Omental fat pad (tissue), 4 donors: ENCODE measurements around the gene DCAF4L1. TPM values are rescaled to one million over a fixed set of nuclear protein-coding genes. Genes with fewer than 3 reads are reported as not detected.

Experiments used
- ATAC-seq: fragments of 150-250 bp; one replicate; pipeline ENCODE4 v1.9.1; 2016; ENCODE audit warnings: mild to moderate bottlenecking, moderate library complexity; ENCODE audit not compliant: low FRiP score
- DNase-seq: peaks from one replicate; pipeline ENCODE4 v3.0.0-alpha.2; 2019; ENCODE audit warnings: low spot score
- CTCF ChIP-seq, 3 donors: fragments of 450-650 bp; IDR thresholded peaks; one replicate each; pipeline ENCODE4 v1.5.1; 2016 to 2017; ENCODE audit warnings: antibody characterized with exemption in 3 of 3, mild to moderate bottlenecking in 3 of 3, moderate library complexity in 2 of 3
- total RNA-seq, 4 donors: library from RNA; depleted of rRNA; stranded (reverse); fragments of >200 nt; gene quantifications; one replicate each; pipeline ENCODE4 v1.1.0, GENCODE V29; 2016

Gene DCAF4L1
- total RNA-seq, 4 donors from 2014 or later = 0.28 to 0.47 (median 0.34) TPM

GRCh38 chr4:41998019-41998418 is 16.5 kb downstream of the DCAF4L1 start:
- no peak for TF ChIP-seq CTCF (IDR thresholded peaks at IDR 0.05)
- ATAC-seq = no peak

GRCh38 chr4:41999321-41999720 is 17.8 kb downstream of the DCAF4L1 start:
- ATAC-seq (no peak), DNase-seq (no peak)
- TF ChIP-seq CTCF (IDR thresholded peaks at IDR 0.05) = no peak

More at GRCh38 chr4:41998019-41998418, 16.5 kb downstream of the DCAF4L1 start:
- DNase-seq = no peak

GRCh38 chr4:42008011-42008786 is 26.6 kb downstream of the DCAF4L1 start:
- DNase-seq = no peak
- no peak for TF ChIP-seq CTCF (IDR thresholded peaks at IDR 0.05)
- no peak for ATAC-seq

DNA sequence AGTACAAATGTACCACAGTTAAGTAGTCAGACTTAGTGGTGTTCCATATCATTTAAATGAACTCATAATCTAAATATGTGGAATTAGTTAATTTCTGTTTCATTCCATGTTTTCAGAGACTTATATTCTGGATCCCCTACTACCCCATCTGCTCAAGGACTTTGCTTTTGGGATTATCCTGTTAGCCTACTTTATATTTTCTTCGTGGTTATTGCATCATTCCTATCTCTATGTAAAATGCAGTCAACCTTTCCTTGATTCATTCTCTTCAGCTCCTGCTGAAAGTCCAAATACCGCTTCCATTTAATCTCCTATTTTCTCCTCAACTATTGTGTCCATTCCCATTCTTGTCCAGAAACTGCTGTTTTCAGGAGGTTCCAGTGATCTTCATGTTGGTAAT is 33.9 kb downstream of the DCAF4L1 start:
- no peak for TF ChIP-seq CTCF (IDR thresholded peaks at IDR 0.05)
- ATAC-seq (no peak), DNase-seq (no peak)

GRCh38 chr4:42018451-42018850 is 36.9 kb downstream of the DCAF4L1 start:
- no peak for TF ChIP-seq CTCF (IDR thresholded peaks at IDR 0.05)
- ATAC-seq = no peak

More at GRCh38 chr4:42018451-42018850, 36.9 kb downstream of the DCAF4L1 start:
- DNase-seq = no peak

Other genes starting within 250 kb of the DCAF4L1 start
- gene PHOX2B, start 233.0 kb upstream of the DCAF4L1 start, total RNA-seq = not detected
- gene TMEM33, start 46.3 kb upstream of the DCAF4L1 start, total RNA-seq = 10 to 100 TPM; 24.6 to 46.4 (median 35.2) TPM
- gene SLC30A9, start 8.8 kb downstream of the DCAF4L1 start, total RNA-seq = 10 to 100 TPM; 31.6 to 38.8 (median 35.0) TPM
- under 1 TPM in 3 of 4 donors, not detected in 1; 0.16 to 0.28 (median 0.25) TPM for gene BEND4, start 170.9 kb downstream of the DCAF4L1 start, total RNA-seq